Naive B cell (primary cell): ENCODE measurements around the gene SERPINB10. TPM values are rescaled to one million over a fixed set of nuclear protein-coding genes. Genes with fewer than 3 reads are reported as not detected.
A peak's percentile ranks its signal among the peaks of the same experiment; 100 is the strongest.

Experiments used
- ATAC-seq, 2 donors: fragments of 150-1000 bp; cut with Tn5 transposase; 2 replicates each; pipeline ENCODE4 v1.10.0; 2021; ENCODE audit warnings: low read depth in 2 of 2, mild to moderate bottlenecking in 2 of 2, moderate library complexity in 2 of 2
- DNase-seq: peaks from one replicate; pipeline ENCODE4 v3.0.0; 2022
- H3K27ac Mint-ChIP-seq, 6 donors: one replicate each; pipeline ENCODE4 v1.8.0; 2020 to 2022; ENCODE audit warnings: mild to moderate bottlenecking in 6 of 6, mixed read lengths in 6 of 6, moderate library complexity in 5 of 6, inconsistent platforms in 2 of 6
- H3K27me3 Mint-ChIP-seq, 3 donors: one replicate each; pipeline ENCODE4 v1.8.0; 2021 to 2022; ENCODE audit warnings: mixed read lengths in 3 of 3, mild to moderate bottlenecking in 1 of 3
- H3K36me3 Mint-ChIP-seq, 2 donors: one replicate each; pipeline ENCODE4 v1.8.0; 2020 to 2022; ENCODE audit warnings: mixed read lengths in 2 of 2, inconsistent platforms in 1 of 2, mild to moderate bottlenecking in 1 of 2
- H3K4me1 Mint-ChIP-seq, 3 donors: one replicate each; pipeline ENCODE4 v1.8.0; 2020 to 2022; ENCODE audit warnings: mixed read lengths in 3 of 3, inconsistent platforms in 1 of 3, mild to moderate bottlenecking in 1 of 3, moderate library complexity in 1 of 3
- H3K4me3 Mint-ChIP-seq, 8 donors: one replicate each; pipeline ENCODE4 v1.8.0; 2020 to 2022; ENCODE audit warnings: mild to moderate bottlenecking in 8 of 8, mixed read lengths in 8 of 8, moderate library complexity in 8 of 8, inconsistent platforms in 2 of 8
- H3K9me3 Mint-ChIP-seq, 7 donors: one replicate each; pipeline ENCODE4 v1.8.0; 2020 to 2022; ENCODE audit warnings: mixed read lengths in 7 of 7, mild to moderate bottlenecking in 5 of 7, inconsistent platforms in 2 of 7, moderate library complexity in 1 of 7
- polyA plus RNA-seq, 6 donors: library from polyadenylated mRNA; unstranded; fragments of 300-500 nt; fragmentation: Illumina TruSeq; gene quantifications; one replicate each; pipeline ENCODE4 v1.2.3, GENCODE V29; 2021; ENCODE audit warnings: low read depth in 6 of 6

The SERPINB10 gene, protein sequence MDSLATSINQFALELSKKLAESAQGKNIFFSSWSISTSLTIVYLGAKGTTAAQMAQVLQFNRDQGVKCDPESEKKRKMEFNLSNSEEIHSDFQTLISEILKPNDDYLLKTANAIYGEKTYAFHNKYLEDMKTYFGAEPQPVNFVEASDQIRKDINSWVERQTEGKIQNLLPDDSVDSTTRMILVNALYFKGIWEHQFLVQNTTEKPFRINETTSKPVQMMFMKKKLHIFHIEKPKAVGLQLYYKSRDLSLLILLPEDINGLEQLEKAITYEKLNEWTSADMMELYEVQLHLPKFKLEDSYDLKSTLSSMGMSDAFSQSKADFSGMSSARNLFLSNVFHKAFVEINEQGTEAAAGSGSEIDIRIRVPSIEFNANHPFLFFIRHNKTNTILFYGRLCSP
- not detected for polyA plus RNA-seq

DNA sequence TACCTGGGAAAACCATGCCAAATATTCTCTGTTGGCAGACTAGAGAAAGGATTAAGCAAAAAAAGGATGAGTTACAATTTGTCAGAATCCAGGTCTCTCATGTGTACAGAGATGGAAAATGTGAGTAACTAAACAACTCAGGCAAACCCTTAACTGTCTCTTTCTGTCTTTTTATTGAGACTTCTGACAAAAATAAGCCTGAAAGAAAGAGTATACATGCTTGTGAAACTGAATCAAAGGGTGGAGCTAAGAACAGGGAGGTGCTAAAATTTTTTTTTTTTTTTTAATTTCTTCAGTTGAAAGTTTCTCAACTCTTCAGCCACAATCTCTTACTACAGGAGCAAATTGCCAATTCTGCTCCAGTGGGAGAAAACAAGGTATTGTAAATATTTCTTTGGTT, at the start of gene SERPINB10:
Gene SERPINB10, plus strand, starts transcription at position 295 of the 400 bp plus-strand sequence. CDS start 7,553 bp downstream, outside the sequence.
- H3K27me3 Mint-ChIP-seq, result peaks cover 0 to 10% (median 5%) of the 10 kb centered on the region in 3 donors
- no peak within 1 kb of the TSS for H3K4me3 Mint-ChIP-seq
- H3K27ac Mint-ChIP-seq, result no peak within 1 kb of the TSS
- no peaks in the 10 kb centered on the region for H3K36me3 Mint-ChIP-seq
- peaks cover 0 to 9% (median 3%) of the 10 kb centered on the region in 7 donors for H3K9me3 Mint-ChIP-seq
- ATAC-seq (no peak), DNase-seq (no peak)
- H3K4me1 Mint-ChIP-seq, result peaks cover 2 to 12% (median 7%) of the 10 kb centered on the region in 3 donors

DNA sequence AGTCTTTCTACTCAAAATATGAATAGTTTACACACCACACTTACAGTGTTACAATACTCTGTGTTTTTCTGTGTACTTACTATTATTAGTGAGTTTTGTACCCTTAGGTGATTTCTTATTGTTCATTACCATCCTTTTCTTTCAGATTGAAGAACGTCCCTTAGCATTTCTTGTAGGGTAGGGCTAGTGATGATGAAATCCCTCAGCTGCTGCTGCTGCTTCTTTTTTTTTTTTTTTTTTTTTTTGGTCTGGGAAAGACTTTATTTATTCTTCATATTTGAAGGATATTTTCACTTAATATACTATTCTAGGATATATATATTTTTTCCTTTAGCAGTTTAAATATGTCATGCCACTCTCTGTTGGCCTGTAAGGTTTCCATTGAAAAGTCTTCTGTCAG, 49.3 kb upstream of the SERPINB10 start:
- Mint-ChIP-seq H3K4me1 (no peaks in the 10 kb centered on the region), H3K36me3 (no peaks in the 10 kb centered on the region), H3K9me3 (peaks cover 0 to 5% (median 2%) of the 10 kb centered on the region in 7 donors), H3K4me3 (no peak overlapping the region), H3K27ac (no peak overlapping the region), H3K27me3 (peaks cover 12 to 33% (median 31%) of the 10 kb centered on the region in 3 donors)
- DNase-seq (no peak), ATAC-seq (no peak)

DNA sequence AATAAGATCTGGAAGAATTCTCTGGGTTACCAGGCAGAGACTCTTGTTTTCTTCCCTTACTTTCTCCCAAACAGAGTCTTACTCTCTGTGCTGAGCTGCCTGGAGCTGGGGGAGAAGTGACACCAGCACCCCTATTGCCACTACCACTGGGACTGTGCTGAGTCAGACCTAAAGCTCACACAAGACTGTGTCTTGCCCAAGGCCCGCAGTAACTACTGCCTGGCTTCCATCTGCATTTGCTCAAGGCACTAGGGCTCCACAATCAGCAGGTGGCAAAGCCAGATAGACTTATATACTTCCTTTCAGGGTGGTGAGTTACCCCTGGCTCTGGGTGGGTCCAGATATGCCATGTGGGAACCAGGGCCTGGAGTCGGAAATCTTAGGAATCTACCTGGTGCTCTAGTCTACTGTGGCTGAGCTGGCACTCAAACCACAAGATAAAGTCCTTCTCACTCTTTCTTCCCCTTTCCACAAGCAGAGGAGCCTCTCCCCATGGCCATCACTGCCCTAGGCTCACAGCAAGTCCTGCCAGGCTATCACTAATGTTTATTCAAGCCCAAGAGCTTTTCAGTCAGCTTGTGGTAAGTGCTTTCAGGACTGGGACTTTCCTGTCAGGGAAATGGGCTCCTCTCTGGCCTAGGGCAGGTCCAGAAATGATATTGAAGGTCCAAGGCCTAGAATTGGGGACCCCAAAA, 47.8 kb upstream of the SERPINB10 start:
- DNase-seq (no peak), ATAC-seq (no peak)
- no peaks in the 10 kb centered on the region for H3K4me1 Mint-ChIP-seq
- peaks cover 0 to 4% (median 2%) of the 10 kb centered on the region in 7 donors for H3K9me3 Mint-ChIP-seq
- H3K27me3 Mint-ChIP-seq, result peaks cover 12 to 33% (median 31%) of the 10 kb centered on the region in 3 donors
- H3K4me3 Mint-ChIP-seq, result no peak overlapping the region
- H3K36me3 Mint-ChIP-seq, result no peaks in the 10 kb centered on the region
- H3K27ac Mint-ChIP-seq, result no peak overlapping the region

- H3K4me3 Mint-ChIP-seq, result no peak overlapping the region
- H3K4me1 Mint-ChIP-seq, result no peaks in the 10 kb centered on the region
- H3K9me3 Mint-ChIP-seq, result peaks cover 0 to 2% (median 0%) of the 10 kb centered on the region in 7 donors
- DNase-seq, result no peak
- no peaks in the 10 kb centered on the region for H3K36me3 Mint-ChIP-seq
- ATAC-seq, result no peak
- peaks cover 12 to 33% (median 31%) of the 10 kb centered on the region in 3 donors for H3K27me3 Mint-ChIP-seq
- H3K27ac Mint-ChIP-seq, result no peak overlapping the region
Observed at GRCh38 chr18:63860531-63860930, 47.2 kb upstream of the SERPINB10 start.

- DNase-seq (no peak), ATAC-seq (no peak)
- no peak overlapping the region for H3K4me3 Mint-ChIP-seq
- H3K9me3 Mint-ChIP-seq, result no peaks in the 10 kb centered on the region
- H3K36me3 Mint-ChIP-seq, result no peaks in the 10 kb centered on the region
- H3K27me3 Mint-ChIP-seq, result peaks cover 8 to 16% (median 15%) of the 10 kb centered on the region in 3 donors
- H3K27ac Mint-ChIP-seq, result no peak overlapping the region
- H3K4me1 Mint-ChIP-seq, result no peaks in the 10 kb centered on the region
Observed at GRCh38 chr18:63867368-63868125, 40.2 kb upstream of the SERPINB10 start.

DNA sequence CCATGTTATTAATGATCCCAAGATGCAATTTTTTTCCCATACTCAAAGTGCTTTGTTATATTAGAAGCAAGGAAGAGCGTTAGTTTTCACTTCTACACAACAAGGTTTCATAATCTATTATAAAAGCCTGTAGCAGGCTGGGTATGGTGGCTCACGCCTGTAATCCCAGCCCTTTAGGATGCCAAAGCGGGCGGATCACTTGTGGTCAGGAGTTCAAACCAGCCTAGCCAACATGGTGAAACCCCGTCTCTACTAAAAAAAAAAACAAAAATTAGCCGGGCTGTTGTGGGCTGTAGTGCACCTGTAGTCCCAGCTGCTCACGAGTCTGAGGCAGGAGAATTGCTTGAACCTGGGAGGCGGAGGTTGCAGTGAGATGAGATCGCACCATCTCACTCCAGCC, 39.2 kb upstream of the SERPINB10 start:
- ATAC-seq (no peak), DNase-seq (no peak)
- Mint-ChIP-seq H3K36me3 (no peaks in the 10 kb centered on the region), H3K4me3 (no peak overlapping the region), H3K4me1 (no peaks in the 10 kb centered on the region), H3K27ac (no peak overlapping the region), H3K9me3 (no peaks in the 10 kb centered on the region), H3K27me3 (peaks cover 8 to 16% (median 15%) of the 10 kb centered on the region in 3 donors)

DNA sequence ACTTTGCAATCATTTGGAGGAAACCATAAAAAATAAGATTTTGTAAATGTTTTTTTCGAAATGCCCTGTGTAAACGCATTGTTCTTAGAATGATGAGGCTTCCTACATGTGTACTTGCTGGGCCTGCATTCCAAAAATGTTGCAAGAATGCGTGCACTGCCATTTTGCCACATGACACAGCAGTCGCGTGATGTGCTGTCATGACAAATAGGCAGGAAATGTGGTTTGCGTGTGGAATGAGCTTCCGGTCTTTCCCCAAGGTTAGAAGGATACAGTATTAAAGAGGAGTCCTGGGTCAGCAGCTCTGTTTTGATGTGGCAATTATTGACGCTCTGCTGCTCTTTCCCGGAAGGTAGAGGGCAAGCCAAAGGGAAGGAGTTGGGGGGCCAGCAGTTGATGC, 38.4 kb upstream of the SERPINB10 start:
- Mint-ChIP-seq H3K27ac (peak overlapping the region in 1 of 6 donors; percentile 74), H3K4me3 (no peak overlapping the region), H3K4me1 (no peaks in the 10 kb centered on the region), H3K9me3 (no peaks in the 10 kb centered on the region), H3K27me3 (peaks cover 8 to 16% (median 15%) of the 10 kb centered on the region in 3 donors), H3K36me3 (no peaks in the 10 kb centered on the region)
- no peak for DNase-seq
- ATAC-seq, result no peak

DNA sequence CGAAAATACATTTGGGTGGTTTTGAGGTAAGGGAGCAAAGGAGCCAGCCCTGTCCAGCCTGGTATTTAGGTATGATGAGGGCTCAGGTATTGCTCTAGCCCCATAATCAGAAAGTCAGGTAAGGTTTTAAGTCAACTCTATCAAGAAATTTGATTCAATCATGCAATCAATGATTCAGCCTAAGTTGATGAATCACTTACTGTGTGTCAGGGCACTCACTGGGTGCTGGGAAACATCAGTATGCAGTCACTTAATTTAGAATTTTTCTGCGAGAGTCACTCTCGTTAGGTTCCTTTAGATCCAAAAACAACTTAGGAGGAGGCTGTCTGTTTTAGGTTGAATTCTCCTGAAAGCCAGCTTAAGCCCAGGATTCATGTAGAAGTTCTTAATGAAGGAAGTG, 37.9 kb upstream of the SERPINB10 start:
- no peaks in the 10 kb centered on the region for H3K9me3 Mint-ChIP-seq
- H3K27ac Mint-ChIP-seq, result no peak overlapping the region
- no peak overlapping the region for H3K4me3 Mint-ChIP-seq
- DNase-seq, result no peak
- no peak for ATAC-seq
- no peaks in the 10 kb centered on the region for H3K4me1 Mint-ChIP-seq
- no peaks in the 10 kb centered on the region for H3K36me3 Mint-ChIP-seq
- peaks cover 8 to 16% (median 15%) of the 10 kb centered on the region in 3 donors for H3K27me3 Mint-ChIP-seq

DNA sequence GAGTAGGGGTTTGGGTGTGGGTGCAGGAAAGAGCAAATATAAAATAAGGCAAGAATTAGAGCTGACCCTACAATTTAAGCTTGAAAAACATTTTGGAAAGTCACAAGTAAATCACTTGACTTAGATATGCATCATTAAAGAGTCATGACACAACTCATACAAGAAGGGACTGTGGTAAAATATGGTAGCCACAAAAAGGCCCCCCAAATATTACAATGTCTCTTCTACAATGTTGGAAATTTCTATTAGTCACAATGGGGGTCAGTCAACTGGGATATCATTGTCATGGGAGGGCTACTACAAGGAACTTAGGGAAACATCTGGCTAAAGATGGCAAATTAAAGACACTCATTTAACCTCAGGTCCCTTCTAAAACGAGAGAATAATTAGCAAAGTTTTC, 35.9 kb upstream of the SERPINB10 start:
- Mint-ChIP-seq H3K4me3 (no peak overlapping the region), H3K36me3 (no peaks in the 10 kb centered on the region), H3K4me1 (no peaks in the 10 kb centered on the region), H3K27me3 (peaks cover 8 to 16% (median 15%) of the 10 kb centered on the region in 3 donors), H3K9me3 (no peaks in the 10 kb centered on the region), H3K27ac (no peak overlapping the region)
- DNase-seq (no peak), ATAC-seq (no peak)

- peaks cover 7 to 16% (median 14%) of the 10 kb centered on the region in 3 donors for H3K27me3 Mint-ChIP-seq
- no peak for ATAC-seq
- no peaks in the 10 kb centered on the region for H3K4me1 Mint-ChIP-seq
Observed at GRCh38 chr18:63872586-63872985, 35.2 kb upstream of the SERPINB10 start.

GRCh38 chr18:63878343-63878742, 29.4 kb upstream of the SERPINB10 start:
- no peaks in the 10 kb centered on the region for H3K9me3 Mint-ChIP-seq
- H3K36me3 Mint-ChIP-seq, result no peaks in the 10 kb centered on the region
- H3K27ac Mint-ChIP-seq, result no peak overlapping the region
- no peak for DNase-seq
- no peak overlapping the region for H3K4me3 Mint-ChIP-seq
- no peaks in the 10 kb centered on the region for H3K4me1 Mint-ChIP-seq
- no peak for ATAC-seq
- H3K27me3 Mint-ChIP-seq, result no peaks in the 10 kb centered on the region

More at GRCh38 chr18:63872586-63872985, 35.2 kb upstream of the SERPINB10 start:
- no peak for DNase-seq
- H3K9me3 Mint-ChIP-seq, result no peaks in the 10 kb centered on the region
- no peak overlapping the region for H3K27ac Mint-ChIP-seq
- H3K36me3 Mint-ChIP-seq, result no peaks in the 10 kb centered on the region
- no peak overlapping the region for H3K4me3 Mint-ChIP-seq

- H3K36me3 Mint-ChIP-seq, result no peaks in the 10 kb centered on the region
Observed at GRCh38 chr18:63878925-63879324, 28.8 kb upstream of the SERPINB10 start.

DNA sequence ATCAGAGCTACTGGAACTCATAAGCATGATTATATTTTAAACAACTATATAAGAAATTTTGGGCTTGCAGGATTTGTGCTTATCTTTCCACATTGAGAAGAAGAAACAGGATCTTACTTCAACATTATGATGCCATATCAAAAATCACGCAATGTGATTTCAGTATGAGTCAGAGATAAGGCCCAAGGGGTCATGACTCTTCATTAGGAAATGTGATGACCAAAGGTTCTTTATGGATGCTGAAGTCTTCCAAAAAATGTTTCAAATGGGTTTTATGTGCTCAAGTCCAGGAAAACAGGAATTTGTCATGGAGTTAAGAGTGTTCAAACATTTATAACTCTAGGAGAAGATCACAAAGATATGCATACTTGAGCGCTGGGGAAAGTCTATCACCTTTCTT, 28.0 kb upstream of the SERPINB10 start:
- ATAC-seq (no peak), DNase-seq (no peak)
- Mint-ChIP-seq H3K36me3 (no peaks in the 10 kb centered on the region), H3K4me3 (no peak overlapping the region), H3K27ac (no peak overlapping the region), H3K9me3 (no peaks in the 10 kb centered on the region), H3K4me1 (no peaks in the 10 kb centered on the region), H3K27me3 (no peaks in the 10 kb centered on the region)

More at GRCh38 chr18:63878925-63879324, 28.8 kb upstream of the SERPINB10 start:
- no peaks in the 10 kb centered on the region for H3K9me3 Mint-ChIP-seq
- no peak overlapping the region for H3K27ac Mint-ChIP-seq
- no peaks in the 10 kb centered on the region for H3K27me3 Mint-ChIP-seq
- ATAC-seq (no peak), DNase-seq (no peak)
- H3K4me1 Mint-ChIP-seq, result no peaks in the 10 kb centered on the region
- no peak overlapping the region for H3K4me3 Mint-ChIP-seq
